HG03025 (cell line): ENCODE results near the gene ZNF791.
"Not testable (repeated sequence)": the region's sequence is repeated elsewhere in the genome, so short reads cannot be mapped to it uniquely, and the experiment has no call there.

Source experiments
- ATAC-seq: cut with Tn5 transposase; IDR thresholded peaks from one replicate; pipeline ENCODE4 v1.9.1; 2021; ENCODE audit warnings: mild to moderate bottlenecking, moderate library complexity; ENCODE audit not compliant: unreplicated experiment, low FRiP score

ZNF791 gene

DNA sequence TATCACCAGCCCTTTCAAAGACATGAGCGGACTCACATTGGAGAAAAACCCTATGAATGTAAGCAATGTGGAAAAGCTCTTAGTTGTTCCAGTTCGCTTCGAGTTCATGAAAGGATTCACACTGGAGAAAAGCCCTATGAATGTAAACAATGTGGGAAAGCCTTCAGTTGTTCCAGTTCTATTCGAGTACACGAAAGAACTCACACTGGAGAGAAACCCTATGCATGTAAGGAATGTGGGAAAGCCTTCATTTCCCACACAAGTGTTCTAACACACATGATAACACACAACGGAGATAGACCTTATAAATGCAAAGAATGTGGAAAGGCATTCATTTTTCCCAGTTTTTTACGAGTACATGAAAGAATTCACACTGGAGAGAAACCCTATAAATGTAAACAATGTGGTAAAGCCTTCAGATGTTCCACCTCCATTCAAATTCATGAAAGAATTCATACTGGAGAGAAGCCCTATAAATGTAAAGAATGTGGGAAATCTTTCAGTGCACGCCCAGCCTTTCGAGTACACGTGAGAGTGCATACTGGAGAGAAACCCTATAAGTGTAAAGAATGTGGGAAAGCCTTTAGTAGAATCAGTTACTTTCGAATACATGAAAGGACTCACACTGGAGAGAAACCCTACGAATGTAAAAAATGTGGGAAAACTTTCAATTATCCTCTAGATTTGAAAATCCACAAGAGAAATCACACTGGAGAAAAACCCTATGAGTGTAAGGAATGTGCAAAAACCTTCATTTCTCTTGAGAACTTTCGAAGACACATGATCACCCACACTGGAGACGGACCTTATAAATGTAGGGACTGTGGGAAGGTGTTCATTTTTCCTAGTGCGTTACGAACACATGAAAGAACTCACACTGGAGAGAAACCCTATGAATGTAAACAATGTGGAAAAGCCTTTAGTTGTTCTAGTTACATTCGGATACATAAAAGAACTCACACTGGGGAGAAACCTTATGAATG lies 17.6 kb downstream of the ZNF791 start:
- no peak for ATAC-seq

GRCh38 chr19:12629215-12629614 lies 18.5 kb downstream of the ZNF791 start:
- no peak for ATAC-seq

- ATAC-seq = no peak
These were observed 25.9 kb downstream of the ZNF791 start for GRCh38 chr19:12636631-12637030.

GRCh38 chr19:12638611-12639182 lies 28.0 kb downstream of the ZNF791 start:
- ATAC-seq = no peak

DNA sequence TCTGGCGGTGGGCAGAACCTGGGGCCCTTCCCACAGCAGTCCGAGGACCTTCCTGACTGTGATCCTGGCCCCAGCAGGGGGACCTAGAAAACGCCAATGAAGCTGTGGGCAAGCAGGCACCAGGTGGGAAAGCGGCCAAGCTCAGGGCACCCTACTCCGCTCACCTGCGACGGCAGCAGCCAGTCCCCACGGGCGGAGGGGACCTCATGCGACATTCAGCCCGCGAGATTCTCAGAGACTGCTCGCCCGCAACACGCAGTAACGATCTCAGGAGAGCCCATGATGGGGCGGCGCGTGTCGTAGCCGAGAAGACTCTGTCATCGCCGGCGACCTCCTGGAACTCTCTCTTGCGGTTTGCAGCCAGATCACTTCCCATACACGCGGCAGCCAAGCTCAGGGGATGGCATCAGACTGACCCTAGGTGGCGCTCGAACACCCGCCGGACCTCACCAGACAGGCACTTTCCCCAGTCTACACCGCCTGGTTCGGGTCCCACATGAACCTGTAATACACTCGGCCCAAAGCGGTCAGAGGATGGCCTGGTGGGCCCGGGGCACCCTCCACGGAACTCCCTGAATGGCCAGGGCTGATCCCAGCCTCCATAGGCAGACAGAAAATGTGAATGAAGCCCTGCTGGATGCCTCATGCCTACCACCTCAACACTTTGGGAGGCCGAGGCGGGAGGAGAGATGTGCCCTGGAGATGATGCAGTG lies 29.3 kb downstream of the ZNF791 start:
- ATAC-seq = no peak

DNA sequence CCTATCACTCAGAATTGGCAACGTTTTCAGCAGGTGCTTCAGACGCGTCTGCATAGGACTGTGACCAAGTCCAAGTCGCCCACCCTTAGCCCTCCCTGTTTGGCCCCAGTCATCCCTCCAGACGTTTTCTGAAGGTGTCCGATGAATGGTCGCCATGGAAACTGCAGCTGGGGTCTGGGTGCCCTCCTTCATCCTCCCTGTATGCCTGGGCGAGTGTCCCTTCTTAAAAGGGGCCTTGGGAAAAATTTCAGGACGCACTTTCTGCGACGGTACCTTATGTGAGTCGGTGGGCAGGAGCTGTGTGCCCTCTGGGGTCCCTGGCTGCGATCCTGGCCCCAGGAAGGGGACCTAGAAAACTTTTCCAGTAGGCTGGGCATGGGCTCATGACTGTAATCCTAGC lies 30.7 kb downstream of the ZNF791 start:
- ATAC-seq = no peak

- no peak for ATAC-seq
These were observed 31.8 kb downstream of the ZNF791 start for GRCh38 chr19:12642506-12642905.

- ATAC-seq = not testable (repeated sequence)
These were observed 33.0 kb downstream of the ZNF791 start for GRCh38 chr19:12643716-12644115.

DNA sequence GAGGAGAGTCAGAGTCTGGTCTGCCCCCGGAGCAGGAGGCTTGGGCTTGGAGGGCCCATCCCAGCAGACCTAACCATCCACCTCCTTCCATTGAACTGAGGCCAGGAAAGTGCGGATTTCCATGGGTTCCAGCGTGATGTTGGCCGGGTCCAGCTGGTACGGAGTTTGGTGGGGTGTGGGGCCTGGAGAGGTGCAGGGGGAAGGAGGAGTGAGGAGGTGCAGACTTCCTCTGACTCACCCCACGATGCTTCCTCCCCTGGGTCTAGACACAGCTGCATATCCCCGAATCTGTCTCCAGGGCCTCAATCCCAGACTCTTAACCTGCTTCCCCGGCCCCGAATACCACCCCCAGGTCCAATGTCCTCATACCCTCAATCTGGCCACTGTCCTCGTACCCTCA lies 35.8 kb downstream of the ZNF791 start:
- ATAC-seq = no peak

DNA sequence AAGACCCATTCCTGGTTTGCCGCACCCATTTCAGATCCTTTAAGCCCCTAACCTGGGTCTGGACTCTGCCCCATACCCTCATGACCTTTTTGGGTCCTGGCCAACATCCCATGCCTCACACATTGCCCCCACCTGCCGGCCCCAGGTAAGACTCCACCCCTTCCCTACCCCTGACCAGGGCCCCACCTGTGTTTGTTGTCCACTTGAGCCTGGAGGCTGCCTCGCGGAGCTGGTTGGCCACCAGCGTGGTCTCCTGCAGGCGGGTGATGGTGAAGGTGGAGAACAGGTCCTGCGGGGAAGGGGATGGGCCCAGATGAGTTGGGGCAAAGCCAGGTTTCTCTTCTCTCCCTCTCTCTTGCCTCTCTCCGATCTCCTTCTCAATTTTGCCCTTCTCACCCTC lies 36.3 kb downstream of the ZNF791 start:
- no peak for ATAC-seq

DNA sequence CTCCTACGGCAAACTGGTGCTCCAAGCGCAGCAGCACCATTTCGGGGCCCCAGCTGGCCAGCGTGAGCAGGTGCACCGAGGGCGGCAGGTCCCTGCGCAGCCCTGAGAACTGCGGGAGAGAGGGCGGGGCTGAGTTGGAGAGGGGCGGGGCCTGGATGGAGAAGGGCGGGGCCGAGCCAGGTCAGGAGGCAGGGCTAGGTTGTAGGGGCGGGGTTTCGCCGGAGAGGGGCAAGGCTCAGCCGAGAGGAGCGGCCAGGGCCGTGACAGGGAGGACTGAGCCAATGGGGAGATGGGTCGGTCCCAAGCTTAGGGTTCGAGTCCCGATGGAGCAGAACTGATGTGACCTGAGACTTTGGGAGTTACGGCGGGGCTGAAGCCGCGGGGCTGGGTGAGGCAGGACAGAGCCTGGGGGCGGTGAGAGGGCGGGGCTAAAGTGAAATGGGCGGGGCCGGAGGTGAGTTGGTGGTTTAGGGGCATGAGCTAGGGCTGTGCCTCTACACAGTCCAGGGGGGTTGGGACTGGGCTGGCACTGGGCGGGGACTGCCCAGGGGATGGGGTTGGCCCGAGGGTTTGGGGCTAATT lies 36.9 kb downstream of the ZNF791 start:
- no peak for ATAC-seq

GRCh38 chr19:12648088-12648487 lies 37.4 kb downstream of the ZNF791 start:
- ATAC-seq = no peak

DNA sequence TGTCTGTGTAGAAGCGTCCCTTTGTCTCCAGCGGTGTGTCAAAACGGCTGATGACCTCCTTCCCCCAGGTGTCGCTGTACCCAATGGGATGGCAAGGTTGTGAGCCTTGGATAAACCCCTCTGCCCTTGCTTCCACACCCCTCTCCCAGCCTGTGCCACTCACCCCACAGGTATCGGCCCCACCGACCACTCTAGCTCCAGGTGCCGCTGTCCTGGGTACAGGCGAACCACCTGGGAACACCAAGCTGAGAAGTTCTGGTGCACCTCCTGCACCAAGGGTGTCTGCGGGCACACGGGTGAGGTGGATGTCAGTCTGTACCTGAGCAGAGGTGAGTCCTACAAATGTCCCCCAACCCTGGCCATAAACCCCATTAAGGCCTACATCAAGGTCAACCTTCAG lies 39.2 kb downstream of the ZNF791 start:
- ATAC-seq = no peak

DNA sequence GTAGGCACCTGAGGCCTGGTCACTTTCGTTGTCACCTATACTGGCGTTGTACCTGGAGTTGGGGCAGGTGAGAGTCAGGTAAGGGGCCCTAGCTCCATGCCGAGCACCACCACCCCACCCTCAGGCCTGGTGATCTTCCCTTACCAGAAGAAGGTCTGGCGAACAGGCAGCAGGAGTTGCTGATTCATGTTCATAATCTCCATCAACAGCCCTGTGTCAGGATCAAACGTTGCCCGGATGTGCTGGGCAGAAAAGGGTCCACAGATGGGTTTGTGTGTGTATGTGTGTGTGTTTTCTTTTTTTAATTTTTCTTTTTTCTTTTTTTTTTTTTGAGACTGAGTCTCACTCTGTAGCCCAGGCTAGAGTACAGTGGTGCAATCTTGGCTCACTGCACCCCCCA lies 41.5 kb downstream of the ZNF791 start:
- no peak for ATAC-seq

- no peak for ATAC-seq
These were observed 44.8 kb downstream of the ZNF791 start for GRCh38 chr19:12655546-12655945.

- ATAC-seq = no peak
These were observed 46.3 kb downstream of the ZNF791 start for GRCh38 chr19:12656899-12657571.

- ATAC-seq = no peak
These were observed 47.2 kb downstream of the ZNF791 start for GRCh38 chr19:12657966-12658365.

GRCh38 chr19:12660980-12661379 lies 50.3 kb downstream of the ZNF791 start:
- ATAC-seq = no peak

DNA sequence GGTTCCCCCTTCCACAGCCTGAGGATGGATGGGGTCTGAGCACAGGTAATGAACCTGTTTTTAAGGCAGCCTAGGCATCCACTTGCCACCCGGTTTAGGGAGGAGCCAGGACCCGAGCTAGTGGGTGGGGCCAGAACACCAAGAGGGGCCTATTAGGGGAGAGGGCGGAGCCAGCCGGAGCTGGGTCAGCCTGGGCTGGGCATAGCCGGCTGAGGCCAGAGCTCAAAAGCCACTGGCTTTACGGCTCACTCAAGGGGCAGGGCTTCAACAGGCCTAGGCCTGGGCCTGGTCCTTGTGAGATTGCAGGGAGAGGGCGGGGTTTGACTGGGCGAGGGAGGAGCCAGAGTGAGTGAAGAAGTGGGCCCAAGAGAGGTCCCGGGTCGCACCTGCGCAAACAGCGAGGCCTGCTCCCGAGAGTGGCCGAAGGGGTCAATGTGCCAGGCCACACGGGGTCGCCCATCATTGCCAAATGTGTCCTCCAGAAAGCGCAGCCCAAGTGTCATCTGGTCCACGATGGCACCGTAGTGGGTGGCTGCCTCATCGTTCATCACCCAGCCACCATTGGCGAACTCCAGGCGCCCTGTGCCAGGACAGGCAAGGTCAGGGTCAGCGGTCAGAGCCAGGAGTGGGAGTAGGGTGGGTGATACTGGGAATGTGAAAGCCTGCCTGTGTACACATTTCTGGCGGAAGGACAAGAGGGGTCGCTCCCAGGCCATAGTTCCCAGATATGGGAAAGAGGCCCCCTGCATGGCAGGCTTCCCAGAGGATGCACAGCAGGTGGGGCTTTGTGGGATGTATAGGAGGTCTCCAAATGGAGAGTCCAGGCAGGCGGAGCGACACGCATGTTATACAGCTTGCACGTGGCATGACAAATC lies 53.9 kb downstream of the ZNF791 start:
- no peak for ATAC-seq

- ATAC-seq = no peak
These were observed 54.5 kb downstream of the ZNF791 start for GRCh38 chr19:12665281-12665573.
